Measurements from ENCODE around the gene EEF1AKMT4. TPM values are rescaled to one million over a fixed set of nuclear protein-coding genes. Genes with fewer than 3 reads are reported as not detected.

The EEF1AKMT4 gene
- total RNA-seq, 1 donor from 2014 or later, result 7.2 TPM

DNA sequence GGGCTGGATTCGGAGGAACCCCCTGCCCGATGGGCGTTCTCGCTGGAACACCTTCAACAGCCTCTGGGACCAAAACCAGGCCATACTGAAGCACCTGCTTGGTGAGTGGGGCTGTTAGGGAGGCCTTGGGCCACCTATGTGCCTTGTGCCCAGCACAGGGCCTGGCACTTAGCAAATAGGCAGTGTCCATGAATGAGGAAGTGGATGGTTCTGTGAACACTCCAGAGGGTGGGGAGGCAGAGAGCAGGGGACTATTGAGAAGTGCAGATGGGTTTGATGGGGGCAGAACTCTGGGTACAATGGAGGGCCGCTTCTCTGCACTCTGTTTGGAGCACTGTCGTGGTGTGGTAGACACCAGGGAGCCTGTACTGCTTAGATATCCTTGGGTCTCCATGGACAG is 27.9 kb downstream of the EEF1AKMT4 start:
- H3K27ac ChIP-seq (ENCODE audit: low read depth, low read length), result no peak overlapping the region
- H3K9ac ChIP-seq (ENCODE audit: low read length), result no peak overlapping the region
- Mint-ChIP-seq H3K9me3 (ENCODE audit: unreplicated experiment) (peaks cover 5% of the 10 kb centered on the region), H3K4me1 (ENCODE audit: low read depth, unreplicated experiment) (no peaks in the 10 kb centered on the region), H3K27ac (ENCODE audit: unreplicated experiment) (no peak overlapping the region), H3K4me3 (ENCODE audit: unreplicated experiment) (no peak overlapping the region), H3K27me3 (ENCODE audit: low read depth, unreplicated experiment) (peaks cover 71% of the 10 kb centered on the region), H3K36me3 (ENCODE audit: low read depth, unreplicated experiment) (peaks cover 2% of the 10 kb centered on the region)
- DNase-seq (ENCODE audit: low read depth) (no peak), FAIRE-seq (no peak)
- no peak overlapping the region for H3K4me2 ChIP-seq (ENCODE audit: low read length)
- H3K4me1 ChIP-seq (ENCODE audit: insufficient read depth, low read length), result no peaks in the 10 kb centered on the region
- no peak overlapping the region for H3K4me3 ChIP-seq (ENCODE audit: insufficient read depth, low read depth, low read length)
- no peaks in the 10 kb centered on the region for H4K20me1 ChIP-seq (ENCODE audit: insufficient read depth, low read length)
- TF ChIP-seq CTCF (IDR thresholded peaks at IDR 0.05; ENCODE audit: insufficient read depth, low read depth, low read length) (no peak), EZH2 (IDR thresholded peaks at IDR 0.05; ENCODE audit: insufficient read depth, low read length) (no peak)
- no peaks in the 10 kb centered on the region for H3K36me3 ChIP-seq (ENCODE audit: insufficient read depth, low read length)
- no peak overlapping the region for H2AFZ ChIP-seq (ENCODE audit: low read depth, low read length)
- H3K9me3 ChIP-seq (ENCODE audit: insufficient read depth, low read depth, low read length), result no peaks in the 10 kb centered on the region
- H3K27me3 ChIP-seq (ENCODE audit: insufficient read depth, low read length), result peaks cover 39% of the 10 kb centered on the region
- no peaks in the 10 kb centered on the region for H3K79me2 ChIP-seq (ENCODE audit: insufficient read depth, low read length)

DNA sequence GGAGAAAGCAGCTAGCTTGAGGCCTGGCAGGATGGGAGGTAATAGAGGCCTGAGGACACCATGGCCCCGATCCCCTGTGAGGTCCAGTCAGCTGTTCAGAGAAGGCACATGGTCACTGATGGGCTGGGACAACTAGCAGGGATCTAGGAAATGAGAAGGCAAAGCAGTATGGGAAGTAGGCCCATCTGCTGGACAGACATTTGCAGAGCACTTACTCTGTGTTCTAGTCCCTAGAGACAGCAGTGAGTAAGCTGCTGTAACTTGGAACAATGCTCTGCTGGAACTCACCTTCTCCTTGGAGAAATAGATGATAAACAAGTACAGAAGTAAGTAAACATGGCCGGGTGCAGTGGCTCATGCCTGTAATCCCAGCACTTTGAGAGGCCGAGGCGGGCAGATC is 33.5 kb downstream of the EEF1AKMT4 start:
- H3K27ac ChIP-seq (ENCODE audit: low read depth, low read length), result no peak overlapping the region
- H3K9me3 Mint-ChIP-seq (ENCODE audit: unreplicated experiment), result no peaks in the 10 kb centered on the region
- H3K27me3 Mint-ChIP-seq (ENCODE audit: low read depth, unreplicated experiment), result peaks cover 63% of the 10 kb centered on the region
- H3K4me3 ChIP-seq (ENCODE audit: insufficient read depth, low read depth, low read length), result no peak overlapping the region
- no peaks in the 10 kb centered on the region for H3K36me3 ChIP-seq (ENCODE audit: insufficient read depth, low read length)
- H3K9me3 ChIP-seq (ENCODE audit: insufficient read depth, low read depth, low read length), result no peaks in the 10 kb centered on the region
- no peaks in the 10 kb centered on the region for H3K4me1 Mint-ChIP-seq (ENCODE audit: low read depth, unreplicated experiment)
- peaks cover 2% of the 10 kb centered on the region for H3K36me3 Mint-ChIP-seq (ENCODE audit: low read depth, unreplicated experiment)
- H3K4me1 ChIP-seq (ENCODE audit: insufficient read depth, low read length), result no peaks in the 10 kb centered on the region
- FAIRE-seq, result no peak
- peaks cover 7% of the 10 kb centered on the region for H3K27me3 ChIP-seq (ENCODE audit: insufficient read depth, low read length)
- no peak overlapping the region for H3K27ac Mint-ChIP-seq (ENCODE audit: unreplicated experiment)
- no peaks in the 10 kb centered on the region for H3K79me2 ChIP-seq (ENCODE audit: insufficient read depth, low read length)
- no peak overlapping the region for H2AFZ ChIP-seq (ENCODE audit: low read depth, low read length)
- H3K9ac ChIP-seq (ENCODE audit: low read length), result no peak overlapping the region
- no peaks in the 10 kb centered on the region for H4K20me1 ChIP-seq (ENCODE audit: insufficient read depth, low read length)
- no peak for TF ChIP-seq EZH2 (IDR thresholded peaks at IDR 0.05; ENCODE audit: insufficient read depth, low read length)
- no peak for TF ChIP-seq CTCF (IDR thresholded peaks at IDR 0.05; ENCODE audit: insufficient read depth, low read depth, low read length)
- DNase-seq (ENCODE audit: low read depth), result no peak
- no peak overlapping the region for H3K4me2 ChIP-seq (ENCODE audit: low read length)
- H3K4me3 Mint-ChIP-seq (ENCODE audit: unreplicated experiment), result no peak overlapping the region

DNA sequence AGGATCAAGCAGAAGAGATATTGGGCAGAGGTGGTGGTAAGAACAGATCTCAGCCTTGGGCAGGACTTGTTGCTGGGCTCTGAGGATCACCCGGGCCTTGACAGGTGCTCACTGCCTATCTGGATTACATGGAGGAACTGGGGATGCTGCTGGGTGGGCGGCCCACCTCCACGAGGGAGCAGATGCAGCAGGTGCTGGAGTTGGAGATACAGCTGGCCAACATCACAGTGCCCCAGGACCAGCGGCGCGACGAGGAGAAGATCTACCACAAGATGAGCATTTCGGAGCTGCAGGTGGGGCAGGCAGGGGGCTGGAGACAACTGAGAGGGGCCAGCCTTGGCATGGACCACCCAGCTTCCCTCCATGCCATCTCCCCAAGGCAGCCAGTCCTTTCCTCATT is 34.2 kb downstream of the EEF1AKMT4 start:
- Histone ChIP-seq H3K27ac (ENCODE audit: low read depth, low read length) (no peak overlapping the region), H3K27me3 (ENCODE audit: insufficient read depth, low read length) (peaks cover 7% of the 10 kb centered on the region), H3K9me3 (ENCODE audit: insufficient read depth, low read depth, low read length) (no peaks in the 10 kb centered on the region), H3K4me2 (ENCODE audit: low read length) (no peak overlapping the region), H3K4me1 (ENCODE audit: insufficient read depth, low read length) (no peaks in the 10 kb centered on the region), H3K4me3 (ENCODE audit: insufficient read depth, low read depth, low read length) (no peak overlapping the region), H3K36me3 (ENCODE audit: insufficient read depth, low read length) (no peaks in the 10 kb centered on the region), H3K9ac (ENCODE audit: low read length) (no peak overlapping the region), H3K79me2 (ENCODE audit: insufficient read depth, low read length) (no peaks in the 10 kb centered on the region), H2AFZ (ENCODE audit: low read depth, low read length) (no peak overlapping the region), H4K20me1 (ENCODE audit: insufficient read depth, low read length) (no peaks in the 10 kb centered on the region)
- TF ChIP-seq CTCF (IDR thresholded peaks at IDR 0.05; ENCODE audit: insufficient read depth, low read depth, low read length), result no peak
- TF ChIP-seq EZH2 (IDR thresholded peaks at IDR 0.05; ENCODE audit: insufficient read depth, low read length), result no peak
- no peaks in the 10 kb centered on the region for H3K9me3 Mint-ChIP-seq (ENCODE audit: unreplicated experiment)
- H3K27me3 Mint-ChIP-seq (ENCODE audit: low read depth, unreplicated experiment), result peaks cover 55% of the 10 kb centered on the region
- no peak overlapping the region for H3K4me3 Mint-ChIP-seq (ENCODE audit: unreplicated experiment)
- no peaks in the 10 kb centered on the region for H3K4me1 Mint-ChIP-seq (ENCODE audit: low read depth, unreplicated experiment)
- FAIRE-seq (no peak), DNase-seq (ENCODE audit: low read depth) (no peak)
- no peak overlapping the region for H3K27ac Mint-ChIP-seq (ENCODE audit: unreplicated experiment)
- peaks cover 2% of the 10 kb centered on the region for H3K36me3 Mint-ChIP-seq (ENCODE audit: low read depth, unreplicated experiment)

All from astrocyte (in vitro differentiated cells and primary cell).